Right atrium auricular region (tissue), 2 donors: ENCODE measurements around the gene ACTN3. TPM values are rescaled to one million over a fixed set of nuclear protein-coding genes. Genes with fewer than 3 reads are reported as not detected.

Experiments
- DNase-seq: peaks from one replicate; pipeline ENCODE4 v3.0.0-alpha.2; 2019; ENCODE audit warnings: low spot score
- H3K27ac ChIP-seq, 2 donors: fragments of 200-600 bp; sonication (generic); 1 replicate in 1 of 2; 2 replicates in 1 of 2; pipeline ENCODE4 v1.5.1; 2016 to 2019
- H3K27me3 ChIP-seq, 2 donors: fragments of 200-600 bp; sonication (generic); one replicate each; pipeline versions ENCODE4 v1.5.1 to v1.6.0; 2017 to 2019
- H3K36me3 ChIP-seq: fragments of 200-600 bp; sonication (generic); one replicate; pipeline ENCODE4 v1.5.1; 2016
- H3K4me1 ChIP-seq, 2 donors: fragments of 200-600 bp; sonication (generic); one replicate each; pipeline versions ENCODE4 v1.5.1 to v1.6.0; 2017 to 2019
- H3K4me3 ChIP-seq, 2 donors: fragments of 200-600 bp; sonication (generic); 1 replicate in 1 of 2; 2 replicates in 1 of 2; pipeline ENCODE4 v1.5.1; 2017 to 2019; ENCODE audit warnings: mild to moderate bottlenecking in 1 of 2, moderate library complexity in 1 of 2
- H3K9me3 ChIP-seq, 2 donors: fragments of 200-600 bp; sonication (generic); one replicate each; pipeline ENCODE4 v1.5.1; 2019
- total RNA-seq, 2 donors: library from RNA; depleted of rRNA; stranded (reverse); fragments of >200 nt; gene quantifications; one replicate each; pipeline ENCODE4 v1.1.0, GENCODE V29; 2016
- TF ChIP-seq, protein P1 (sequence below), 2 donors: fragments of 200-600 bp; sonication (generic); IDR thresholded peaks; one replicate each; pipeline ENCODE4 v1.5.1; 2019; ENCODE audit warnings: antibody characterized with exemption in 2 of 2

Gene ACTN3
- total RNA-seq, 2 donors from 2014 or later = not detected

DNA sequence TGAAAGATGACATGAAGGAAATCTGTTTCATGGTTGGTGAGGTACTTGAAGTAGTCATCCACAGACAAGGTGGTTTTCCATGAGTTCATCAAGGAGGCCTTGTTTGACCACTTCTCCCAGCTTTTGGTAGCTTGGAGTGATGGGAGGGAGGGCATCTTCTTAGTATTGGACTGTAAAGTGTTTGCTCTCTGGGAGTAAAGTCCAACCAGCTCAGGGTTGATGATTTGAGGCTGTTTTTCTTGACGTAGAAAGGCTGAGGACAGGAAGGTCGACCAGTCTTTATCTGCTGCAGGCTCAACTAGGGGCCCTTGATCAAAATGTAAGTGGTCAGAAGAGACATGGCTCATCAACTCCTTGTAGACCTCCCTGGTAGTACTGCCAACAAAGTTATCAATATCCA is 44.5 kb downstream of the ACTN3 start:
- Histone ChIP-seq H3K4me1 (peaks cover 0 to 36% of the 10 kb centered on the region in 2 donors), H3K27me3 (no peaks in the 10 kb centered on the region)
- TF ChIP-seq, protein P1, sequence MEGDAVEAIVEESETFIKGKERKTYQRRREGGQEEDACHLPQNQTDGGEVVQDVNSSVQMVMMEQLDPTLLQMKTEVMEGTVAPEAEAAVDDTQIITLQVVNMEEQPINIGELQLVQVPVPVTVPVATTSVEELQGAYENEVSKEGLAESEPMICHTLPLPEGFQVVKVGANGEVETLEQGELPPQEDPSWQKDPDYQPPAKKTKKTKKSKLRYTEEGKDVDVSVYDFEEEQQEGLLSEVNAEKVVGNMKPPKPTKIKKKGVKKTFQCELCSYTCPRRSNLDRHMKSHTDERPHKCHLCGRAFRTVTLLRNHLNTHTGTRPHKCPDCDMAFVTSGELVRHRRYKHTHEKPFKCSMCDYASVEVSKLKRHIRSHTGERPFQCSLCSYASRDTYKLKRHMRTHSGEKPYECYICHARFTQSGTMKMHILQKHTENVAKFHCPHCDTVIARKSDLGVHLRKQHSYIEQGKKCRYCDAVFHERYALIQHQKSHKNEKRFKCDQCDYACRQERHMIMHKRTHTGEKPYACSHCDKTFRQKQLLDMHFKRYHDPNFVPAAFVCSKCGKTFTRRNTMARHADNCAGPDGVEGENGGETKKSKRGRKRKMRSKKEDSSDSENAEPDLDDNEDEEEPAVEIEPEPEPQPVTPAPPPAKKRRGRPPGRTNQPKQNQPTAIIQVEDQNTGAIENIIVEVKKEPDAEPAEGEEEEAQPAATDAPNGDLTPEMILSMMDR (IDR thresholded peaks at IDR 0.05) = no peak

DNA sequence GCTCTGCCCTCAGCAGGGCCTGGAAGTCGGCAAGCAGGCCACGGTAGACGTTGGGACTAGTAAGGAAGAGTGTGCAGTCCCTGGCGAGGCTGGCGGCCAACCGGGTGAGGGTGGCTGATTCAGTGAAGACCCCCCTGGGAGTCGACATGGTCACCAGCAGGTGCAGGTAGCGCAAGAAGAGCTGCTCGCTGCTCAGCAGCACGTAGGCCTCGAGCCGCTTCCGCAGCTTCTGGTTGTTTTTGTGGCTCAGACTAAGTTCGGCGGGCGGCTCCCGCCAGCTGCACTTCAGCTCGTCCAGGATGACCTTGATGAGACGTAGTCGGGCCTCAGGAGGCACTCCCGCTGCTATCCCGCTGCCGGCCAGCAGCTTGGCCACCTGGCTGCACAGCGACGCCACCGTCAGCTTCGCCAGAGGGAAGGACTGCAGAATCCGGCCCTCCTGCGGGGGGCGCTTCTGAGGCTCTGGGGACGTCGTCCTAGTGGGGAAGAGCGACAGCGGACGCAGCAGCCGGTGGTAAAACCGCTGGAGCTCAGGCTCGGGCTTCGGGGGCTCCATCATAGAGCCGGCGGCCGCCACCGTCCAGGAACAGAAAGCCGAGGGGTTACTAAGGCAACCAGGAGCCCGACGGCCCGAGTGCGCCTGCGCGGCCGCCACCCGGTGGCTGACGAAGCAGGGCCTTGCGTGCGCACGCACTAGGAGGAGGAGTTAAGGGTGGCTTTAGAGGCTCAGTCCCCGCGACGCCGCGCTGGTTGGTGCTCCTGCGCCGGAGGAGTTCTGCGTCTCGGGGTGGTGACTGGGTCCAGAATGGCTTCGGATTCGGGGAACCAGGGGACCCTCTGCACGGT is 46.0 kb downstream of the ACTN3 start, which contains the start of the genes CCDC87 and CCS:
Gene CCDC87, minus strand, starts transcription at position 607 of the 846 bp plus-strand sequence. Its CDS starts 48 bp downstream, at position 559.
Gene CCS, plus strand, starts transcription at position 729 of the 846 bp plus-strand sequence. Its CDS starts 77 bp downstream, at position 806.
- Histone ChIP-seq H3K4me3 (peak within 1 kb of the TSS; percentile 59 to 60), H3K9me3 (no peaks in the 10 kb centered on the region), H3K27ac (peak within 1 kb of the TSS; percentile 83 to 84), H3K4me1 (peaks cover 0 to 36% of the 10 kb centered on the region in 2 donors), H3K27me3 (no peaks in the 10 kb centered on the region), H3K36me3 (no peaks in the 10 kb centered on the region)
- peak; percentile 97 for DNase-seq
- TF ChIP-seq, protein P1 (IDR thresholded peaks at IDR 0.05) = peak; percentile 52 to 81

More for the DNA sequence above, 44.5 kb downstream of the ACTN3 start:
- Histone ChIP-seq H3K4me3 (no peak overlapping the region), H3K36me3 (no peaks in the 10 kb centered on the region), H3K27ac (no peak overlapping the region), H3K9me3 (no peaks in the 10 kb centered on the region)
- DNase-seq = no peak

DNA sequence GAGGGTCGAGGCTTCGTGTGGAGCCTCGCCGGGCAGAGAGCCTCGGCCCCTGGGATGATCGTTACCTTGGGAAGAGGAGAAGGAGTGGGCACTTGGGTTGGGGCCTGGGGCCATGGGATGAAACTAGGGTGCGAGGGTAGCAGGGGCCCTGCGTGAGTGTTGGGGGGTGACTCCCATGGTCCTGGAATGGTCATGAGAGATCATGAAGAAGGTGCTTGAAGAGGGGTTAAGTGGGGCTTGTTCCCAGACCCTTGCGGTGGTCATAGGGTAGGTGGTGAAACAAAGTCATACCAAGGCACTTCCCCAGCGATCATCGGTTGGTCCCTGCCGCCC is 46.6 kb downstream of the ACTN3 start:
- Histone ChIP-seq H3K9me3 (no peaks in the 10 kb centered on the region), H3K27me3 (no peaks in the 10 kb centered on the region), H3K27ac (peak overlapping the region; percentile 83 to 84), H3K4me3 (peak overlapping the region; percentile 59 to 60), H3K36me3 (no peaks in the 10 kb centered on the region), H3K4me1 (peaks cover 0 to 36% of the 10 kb centered on the region in 2 donors)
- TF ChIP-seq, protein P1 (IDR thresholded peaks at IDR 0.05) = no peak
- no peak for DNase-seq

DNA sequence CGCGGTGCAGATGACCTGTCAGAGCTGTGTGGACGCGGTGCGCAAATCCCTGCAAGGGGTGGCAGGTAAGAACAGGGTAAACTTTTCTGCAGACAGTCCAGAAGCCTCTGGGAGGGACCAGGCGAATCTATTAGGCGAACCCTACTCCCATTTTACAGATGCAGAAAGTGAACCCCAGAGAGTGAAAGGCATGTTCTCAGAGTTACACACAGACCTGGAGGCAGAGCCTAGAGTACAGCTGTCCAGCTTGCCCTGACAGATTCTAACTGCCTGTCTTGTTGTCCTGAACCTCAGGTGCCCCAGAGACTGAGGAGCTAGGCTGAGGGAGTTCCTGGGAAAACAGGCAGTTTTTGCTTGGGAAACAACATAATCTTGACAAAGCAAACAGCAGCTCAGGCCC is 46.9 kb downstream of the ACTN3 start:
- no peak for DNase-seq
- Histone ChIP-seq H3K36me3 (no peaks in the 10 kb centered on the region), H3K4me3 (peak overlapping the region; percentile 59 to 60), H3K4me1 (peaks cover 0 to 36% of the 10 kb centered on the region in 2 donors), H3K27me3 (no peaks in the 10 kb centered on the region), H3K27ac (peak overlapping the region; percentile 83 to 84), H3K9me3 (no peaks in the 10 kb centered on the region)
- TF ChIP-seq, protein P1 (IDR thresholded peaks at IDR 0.05) = no peak

DNA sequence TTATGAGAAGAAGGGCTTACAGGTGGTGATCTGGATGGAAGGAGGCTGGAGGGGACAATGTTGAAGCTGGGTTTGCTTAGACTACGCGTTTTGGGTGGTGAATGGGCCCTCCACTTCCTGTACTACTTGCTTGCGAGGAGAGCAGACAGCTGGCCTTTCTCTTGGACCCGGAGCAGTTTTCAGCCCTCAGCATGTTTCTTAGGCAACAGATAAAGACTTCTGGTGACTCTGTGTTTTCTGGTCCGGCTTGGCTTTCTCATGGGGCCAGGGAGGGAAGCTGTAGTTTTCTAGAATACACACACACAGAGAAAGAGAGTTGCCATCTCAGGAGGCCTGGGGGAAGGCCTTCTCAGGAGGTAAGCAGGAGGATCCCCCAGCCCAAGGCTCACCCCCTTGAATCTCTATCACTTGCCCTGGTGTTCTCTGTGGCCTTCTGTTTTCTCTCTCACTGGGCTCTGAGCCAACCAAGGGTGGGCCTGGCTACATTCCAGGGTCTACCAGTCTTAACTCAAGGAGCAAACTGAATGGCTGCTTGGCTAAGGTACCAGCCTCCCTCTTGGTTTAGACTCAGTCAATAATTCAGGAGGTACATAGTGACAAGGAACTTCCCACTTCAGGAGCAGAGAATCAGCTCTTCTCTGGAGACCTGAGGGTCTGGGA is 48.7 kb downstream of the ACTN3 start:
- Histone ChIP-seq H3K9me3 (no peaks in the 10 kb centered on the region), H3K36me3 (peaks cover 4% of the 10 kb centered on the region), H3K27ac (peak overlapping the region; percentile 56 to 70), H3K27me3 (no peaks in the 10 kb centered on the region), H3K4me3 (no peak overlapping the region), H3K4me1 (peaks cover 0 to 36% of the 10 kb centered on the region in 2 donors)
- TF ChIP-seq, protein P1 (IDR thresholded peaks at IDR 0.05) = no peak
- peak; percentile 86 for DNase-seq
